HL-60 (cell line): Measurements from ENCODE around the gene RAB17.
A peak's percentile ranks its signal among the peaks of the same experiment; 100 is the strongest.

Source experiments
- DNase-seq, 2 experiments: peaks; one replicate each; pipeline ENCODE4 v3.0.0-alpha.2; 2010 to 2020; ENCODE audit warnings: low read depth in 1 of 2, low spot score in 1 of 2
- H3K27ac ChIP-seq: fragments of 250-450 bp; sonication (Bioruptor Pico); replicated peaks from 2 replicates; pipeline ENCODE4 v1.5.1; 2020; ENCODE audit warnings: mild to moderate bottlenecking, moderate library complexity
- H3K27me3 ChIP-seq: fragments of 250-450 bp; sonication (Bioruptor Pico); 2 replicates; pipeline ENCODE4 v1.5.1; 2021; ENCODE audit warnings: mild to moderate bottlenecking, moderate library complexity; ENCODE audit not compliant: insufficient read depth, poor library complexity, severe bottlenecking
- H3K4me3 ChIP-seq: replicated peaks from 2 replicates; pipeline ENCODE4 v1.5.1; 2011; ENCODE audit warnings: mild to moderate bottlenecking, control low read depth, low read length; ENCODE audit not compliant: insufficient read depth
- GABPA ChIP-seq: IDR thresholded peaks from 2 replicates; pipeline ENCODE4 v1.6.1; 2012; ENCODE audit warnings: low read depth
- POLR2AphosphoS5 ChIP-seq: IDR thresholded peaks from 2 replicates; pipeline ENCODE4 v1.6.1; 2012; ENCODE audit warnings: low read depth
- SPI1 ChIP-seq: IDR thresholded peaks from 2 replicates; pipeline ENCODE4 v1.6.1; 2012; ENCODE audit warnings: low read depth, mild to moderate bottlenecking, borderline replicate concordance
- TF ChIP-seq, protein P1 (sequence below): IDR thresholded peaks from 2 replicates; pipeline ENCODE4 v1.6.1; 2012; ENCODE audit warnings: low read depth; ENCODE audit not compliant: insufficient replicate concordance
- TF ChIP-seq, protein P2 (sequence below): IDR thresholded peaks from one replicate; pipeline ENCODE4 v1.5.1; 2011; ENCODE audit warnings: low read length, control low read depth, inconsistent platforms; ENCODE audit not compliant: insufficient read depth

Gene RAB17

DNA sequence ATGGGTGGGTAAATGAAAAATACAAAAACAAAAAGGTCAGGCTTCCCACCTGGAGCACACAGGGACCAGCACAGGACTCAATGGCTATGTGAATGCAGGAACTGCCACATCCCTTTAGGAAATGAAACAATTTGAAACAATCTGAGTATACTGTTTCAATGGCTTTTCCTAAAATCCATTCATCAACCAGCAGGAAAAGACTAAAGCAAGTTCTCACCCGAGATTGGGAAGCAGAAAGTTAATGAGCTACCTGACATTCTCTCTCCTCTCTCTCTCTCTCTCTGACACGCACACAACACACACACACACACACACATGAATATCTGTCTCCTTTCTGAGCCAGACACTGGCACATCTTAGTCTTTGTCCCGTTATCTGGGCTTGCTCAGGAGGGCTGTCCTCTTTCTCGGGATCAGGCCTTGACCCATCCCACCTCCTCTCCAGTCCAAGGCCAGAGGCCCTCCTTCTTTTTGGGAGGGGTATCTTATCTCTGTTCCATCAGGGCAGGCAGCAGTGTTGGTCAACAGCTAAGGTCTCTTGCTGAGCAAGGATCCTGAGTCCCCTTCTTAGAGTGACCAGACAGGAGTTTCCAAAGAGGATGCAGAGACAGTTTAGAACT lies 25.2 kb upstream of the RAB17 start:
- H3K27ac ChIP-seq, result no peak overlapping the region

DNA sequence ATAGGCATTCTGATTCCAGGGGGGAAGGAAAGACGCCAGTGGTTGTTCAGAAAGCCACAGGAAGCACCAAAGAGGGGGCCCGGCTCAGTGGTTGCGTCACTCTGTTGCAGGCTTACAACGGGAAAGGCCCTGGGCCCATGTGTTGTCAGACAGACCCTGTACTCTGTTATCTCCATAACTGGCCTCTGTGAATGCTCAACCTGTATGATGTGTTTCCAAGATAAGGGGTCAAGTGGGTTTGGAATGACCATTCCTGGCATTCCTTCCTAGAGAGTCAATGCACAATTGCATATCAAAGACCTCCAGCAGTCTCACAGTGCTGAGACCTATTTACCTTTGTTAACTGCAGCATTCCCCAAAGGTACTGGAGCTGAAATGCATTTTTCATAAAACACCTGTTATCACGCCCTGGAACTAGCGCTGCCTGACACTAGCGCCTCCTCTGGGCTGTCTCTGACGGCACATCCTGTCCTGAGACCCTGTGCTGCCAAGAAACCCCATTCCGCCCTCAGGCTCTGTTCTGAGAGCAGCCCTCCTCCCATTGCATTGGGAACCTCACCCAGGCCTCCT lies 23.7 kb upstream of the RAB17 start:
- no peak overlapping the region for H3K4me3 ChIP-seq
- H3K27me3 ChIP-seq, result peaks cover 3% of the 10 kb centered on the region
- peak in 1 of 2 experiments; percentile 37 for DNase-seq
- H3K27ac ChIP-seq, result no peak overlapping the region
- no peak for TF ChIP-seq SPI1
- no peak for TF ChIP-seq GABPA
- TF ChIP-seq, protein P1, sequence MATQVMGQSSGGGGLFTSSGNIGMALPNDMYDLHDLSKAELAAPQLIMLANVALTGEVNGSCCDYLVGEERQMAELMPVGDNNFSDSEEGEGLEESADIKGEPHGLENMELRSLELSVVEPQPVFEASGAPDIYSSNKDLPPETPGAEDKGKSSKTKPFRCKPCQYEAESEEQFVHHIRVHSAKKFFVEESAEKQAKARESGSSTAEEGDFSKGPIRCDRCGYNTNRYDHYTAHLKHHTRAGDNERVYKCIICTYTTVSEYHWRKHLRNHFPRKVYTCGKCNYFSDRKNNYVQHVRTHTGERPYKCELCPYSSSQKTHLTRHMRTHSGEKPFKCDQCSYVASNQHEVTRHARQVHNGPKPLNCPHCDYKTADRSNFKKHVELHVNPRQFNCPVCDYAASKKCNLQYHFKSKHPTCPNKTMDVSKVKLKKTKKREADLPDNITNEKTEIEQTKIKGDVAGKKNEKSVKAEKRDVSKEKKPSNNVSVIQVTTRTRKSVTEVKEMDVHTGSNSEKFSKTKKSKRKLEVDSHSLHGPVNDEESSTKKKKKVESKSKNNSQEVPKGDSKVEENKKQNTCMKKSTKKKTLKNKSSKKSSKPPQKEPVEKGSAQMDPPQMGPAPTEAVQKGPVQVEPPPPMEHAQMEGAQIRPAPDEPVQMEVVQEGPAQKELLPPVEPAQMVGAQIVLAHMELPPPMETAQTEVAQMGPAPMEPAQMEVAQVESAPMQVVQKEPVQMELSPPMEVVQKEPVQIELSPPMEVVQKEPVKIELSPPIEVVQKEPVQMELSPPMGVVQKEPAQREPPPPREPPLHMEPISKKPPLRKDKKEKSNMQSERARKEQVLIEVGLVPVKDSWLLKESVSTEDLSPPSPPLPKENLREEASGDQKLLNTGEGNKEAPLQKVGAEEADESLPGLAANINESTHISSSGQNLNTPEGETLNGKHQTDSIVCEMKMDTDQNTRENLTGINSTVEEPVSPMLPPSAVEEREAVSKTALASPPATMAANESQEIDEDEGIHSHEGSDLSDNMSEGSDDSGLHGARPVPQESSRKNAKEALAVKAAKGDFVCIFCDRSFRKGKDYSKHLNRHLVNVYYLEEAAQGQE, result no peak
- no peak for TF ChIP-seq POLR2AphosphoS5
- TF ChIP-seq, protein P2, sequence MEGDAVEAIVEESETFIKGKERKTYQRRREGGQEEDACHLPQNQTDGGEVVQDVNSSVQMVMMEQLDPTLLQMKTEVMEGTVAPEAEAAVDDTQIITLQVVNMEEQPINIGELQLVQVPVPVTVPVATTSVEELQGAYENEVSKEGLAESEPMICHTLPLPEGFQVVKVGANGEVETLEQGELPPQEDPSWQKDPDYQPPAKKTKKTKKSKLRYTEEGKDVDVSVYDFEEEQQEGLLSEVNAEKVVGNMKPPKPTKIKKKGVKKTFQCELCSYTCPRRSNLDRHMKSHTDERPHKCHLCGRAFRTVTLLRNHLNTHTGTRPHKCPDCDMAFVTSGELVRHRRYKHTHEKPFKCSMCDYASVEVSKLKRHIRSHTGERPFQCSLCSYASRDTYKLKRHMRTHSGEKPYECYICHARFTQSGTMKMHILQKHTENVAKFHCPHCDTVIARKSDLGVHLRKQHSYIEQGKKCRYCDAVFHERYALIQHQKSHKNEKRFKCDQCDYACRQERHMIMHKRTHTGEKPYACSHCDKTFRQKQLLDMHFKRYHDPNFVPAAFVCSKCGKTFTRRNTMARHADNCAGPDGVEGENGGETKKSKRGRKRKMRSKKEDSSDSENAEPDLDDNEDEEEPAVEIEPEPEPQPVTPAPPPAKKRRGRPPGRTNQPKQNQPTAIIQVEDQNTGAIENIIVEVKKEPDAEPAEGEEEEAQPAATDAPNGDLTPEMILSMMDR, result no peak

More for the DNA sequence above, 25.2 kb upstream of the RAB17 start:
- DNase-seq, result no peak
- TF ChIP-seq GABPA, result no peak
- no peak for TF ChIP-seq POLR2AphosphoS5
- TF ChIP-seq, protein P1, result no peak
- TF ChIP-seq SPI1, result no peak
- TF ChIP-seq, protein P2, result no peak
- H3K27me3 ChIP-seq, result peaks cover 3% of the 10 kb centered on the region
- no peak overlapping the region for H3K4me3 ChIP-seq

DNA sequence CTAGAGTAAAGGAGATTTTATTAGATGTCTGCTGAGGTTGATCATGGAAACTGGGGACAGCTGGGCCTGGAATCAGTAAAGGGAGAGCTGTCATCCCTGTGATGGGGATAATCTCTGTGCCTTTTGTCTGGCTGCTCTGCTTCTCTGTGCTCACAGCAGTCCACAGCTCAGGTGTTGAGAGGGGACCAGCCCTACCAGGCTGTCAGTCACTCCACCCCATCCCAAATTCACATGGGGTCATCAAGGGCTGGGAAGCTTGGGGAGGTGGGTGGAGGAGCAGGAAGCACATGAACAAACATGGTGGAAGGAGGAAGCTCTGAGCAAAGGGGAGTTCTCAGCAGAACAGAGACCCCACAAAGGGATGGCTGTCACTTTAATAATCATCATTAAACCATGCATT lies 23.1 kb upstream of the RAB17 start:
- H3K27ac ChIP-seq, result no peak overlapping the region
- peaks cover 3% of the 10 kb centered on the region for H3K27me3 ChIP-seq
- DNase-seq, result no peak
- H3K4me3 ChIP-seq, result no peak overlapping the region
- TF ChIP-seq, protein P1, result no peak
- no peak for TF ChIP-seq GABPA
- TF ChIP-seq, protein P2, result no peak
- no peak for TF ChIP-seq SPI1
- no peak for TF ChIP-seq POLR2AphosphoS5
